SK-N-SH (cell line): ENCODE data around the gene ASB7. TPM values are rescaled to one million over a fixed set of nuclear protein-coding genes. Genes with fewer than 3 reads are reported as not detected.

Experiments used
- CTCF ChIA-PET: fragments of 300-600, 350-600 bp; formaldehyde crosslinking; extraction: SDS; loops from one replicate; lab custom pipeline; 2021; lab: Yijun Ruan, JAX
- POLR2A ChIA-PET: fragments of 350-600 bp; sonication (Branson Sonifier 250); formaldehyde crosslinking; extraction: SDS; loops from one replicate; lab custom pipeline; 2020; ENCODE audit warnings: antibody characterized with exemption, inconsistent platforms; lab: Yijun Ruan, JAX
- DNase-seq: peaks from one replicate; pipeline ENCODE4 v3.0.0; 2012
- H2AFZ ChIP-seq: fragments of 200-600 bp; sonication (generic); 2 replicates; pipeline ENCODE4 v1.8.1; 2016; ENCODE audit warnings: antibody characterized with exemption, mild to moderate bottlenecking, low read depth
- H3F3A ChIP-seq: fragments of 200-600 bp; sonication (generic); replicated peaks from 2 replicates; pipeline ENCODE3; 2016; ENCODE audit warnings: antibody characterized with exemption, mild to moderate bottlenecking; ENCODE audit not compliant: insufficient read depth
- H3K27ac ChIP-seq, 2 experiments: fragments of 200-500 bp in 1 of 2; fragments of 200-600 bp in 1 of 2; sonication (Bioruptor generic) in 1 of 2; sonication (generic), shearing (Covaris generic) in 1 of 2; 2 replicates each; pipeline versions ENCODE4 v1.5.1 to v1.6.1; 2014 to 2016; ENCODE audit warnings: low read depth in 2 of 2, inconsistent platforms in 1 of 2, low read length in 1 of 2, mild to moderate bottlenecking in 1 of 2, mixed read lengths in 1 of 2
- H3K27me3 ChIP-seq: fragments of 200-600 bp; sonication (generic), shearing (Covaris generic); 2 replicates; pipeline ENCODE4 v1.6.1; 2016; ENCODE audit warnings: mixed run types; ENCODE audit not compliant: insufficient read depth
- H3K36me3 ChIP-seq, 2 experiments: fragments of 200-500 bp in 1 of 2; fragments of 200-600 bp in 1 of 2; sonication (Bioruptor generic) in 1 of 2; sonication (generic) in 1 of 2; replicated peaks in 1 of 2; 2 replicates each; pipeline versions ENCODE3 to v1.5.1; 2014 to 2016; ENCODE audit warnings: low read length in 1 of 2, mild to moderate bottlenecking in 1 of 2; ENCODE audit not compliant: insufficient read depth in 2 of 2, control insufficient read depth in 1 of 2
- H3K4me1 ChIP-seq, 2 experiments: fragments of 200-500 bp in 1 of 2; fragments of 200-600 bp in 1 of 2; sonication (Bioruptor generic) in 1 of 2; sonication (generic), shearing (Covaris generic) in 1 of 2; 2 replicates each; pipeline versions ENCODE4 v1.5.1 to v1.6.1; 2014 to 2016; ENCODE audit warnings: low read depth in 1 of 2, low read length in 1 of 2, mixed run types in 1 of 2; ENCODE audit not compliant: insufficient read depth in 2 of 2, control insufficient read depth in 1 of 2
- H3K4me2 ChIP-seq: fragments of 200-600 bp; sonication (generic), shearing (Covaris generic); 2 replicates; pipeline ENCODE4 v1.6.1; 2017; ENCODE audit warnings: mixed run types
- H3K4me3 ChIP-seq, 2 experiments: fragments of 200-500 bp in 1 of 2; fragments of 200-600 bp in 1 of 2; sonication (Bioruptor generic) in 1 of 2; sonication (generic), shearing (Covaris generic) in 1 of 2; 2 replicates each; pipeline versions ENCODE4 v1.5.1 to v1.8.1; 2014 to 2016; ENCODE audit warnings: low read depth in 2 of 2, inconsistent platforms in 1 of 2, low read length in 1 of 2, mild to moderate bottlenecking in 1 of 2, mixed read lengths in 1 of 2, moderate library complexity in 1 of 2
- H3K79me2 ChIP-seq: fragments of 200-600 bp; sonication (generic); 2 replicates; pipeline ENCODE4 v1.8.1; 2017; ENCODE audit warnings: mild to moderate bottlenecking; ENCODE audit not compliant: insufficient read depth
- H3K9ac ChIP-seq: fragments of 200-600 bp; sonication (generic); 2 replicates; pipeline ENCODE4 v1.6.1; 2017; ENCODE audit warnings: mixed run types
- H3K9me2 ChIP-seq: fragments of 200-600 bp; sonication (generic); 2 replicates; pipeline ENCODE4 v1.6.1; 2017; ENCODE audit warnings: mixed run types
- H3K9me3 ChIP-seq: fragments of 200-600 bp; sonication (generic); 2 replicates; pipeline ENCODE4 v1.6.1; 2017; ENCODE audit warnings: mixed run types, mild to moderate bottlenecking, moderate library complexity
- H4K20me1 ChIP-seq: fragments of 200-600 bp; sonication (generic); 2 replicates; pipeline ENCODE4 v1.6.1; 2017; ENCODE audit warnings: mild to moderate bottlenecking, mixed run types; ENCODE audit not compliant: insufficient read depth
- EZH2phosphoT487 ChIP-seq: fragments of 200-600 bp; sonication (generic); IDR thresholded peaks from 2 replicates; pipeline ENCODE4 v1.6.1; 2017; ENCODE audit warnings: low read depth, mixed run types, mild to moderate bottlenecking, antibody characterized with exemption, moderate library complexity, borderline replicate concordance
- FOXM1 ChIP-seq: IDR thresholded peaks from 2 replicates; pipeline ENCODE4 v1.4.0; 2012; ENCODE audit warnings: low read depth, mild to moderate bottlenecking
- GATA2 ChIP-seq: sonication (generic); formaldehyde crosslinking; IDR thresholded peaks from 2 replicates; pipeline ENCODE4 v1.5.0; 2020; ENCODE audit warnings: mild to moderate bottlenecking, missing genetic modification reagents
- JUND ChIP-seq: IDR thresholded peaks from 2 replicates; pipeline ENCODE4 v1.4.0; 2012
- NFIC ChIP-seq: IDR thresholded peaks from 2 replicates; pipeline ENCODE4 v1.4.0; 2012; ENCODE audit warnings: borderline replicate concordance
- NRF1 ChIP-seq: IDR thresholded peaks from 2 replicates; pipeline ENCODE4 v1.6.1; 2012; ENCODE audit warnings: low read depth, mild to moderate bottlenecking, low read length
- PBX3 ChIP-seq: IDR thresholded peaks from 2 replicates; pipeline ENCODE4; 2012
- POLR2AphosphoS5 ChIP-seq: IDR thresholded peaks from 2 replicates; pipeline ENCODE4 v1.6.1; 2012; ENCODE audit warnings: low read depth, low read length
- RCOR1 ChIP-seq: fragments of 150-350 bp; IDR thresholded peaks from 2 replicates; pipeline ENCODE4 v1.6.1; 2017; ENCODE audit warnings: antibody characterized with exemption, low read length
- REST ChIP-seq: IDR thresholded peaks from 2 replicates; pipeline ENCODE4 v1.6.1; 2012; ENCODE audit warnings: mild to moderate bottlenecking, low read depth, low read length, moderate library complexity
- TCF12 ChIP-seq: IDR thresholded peaks from 2 replicates; pipeline ENCODE4 v1.4.0; 2012
- USF2 ChIP-seq: fragments of 150-350 bp; IDR thresholded peaks from 2 replicates; pipeline ENCODE4 v1.6.1; 2017; ENCODE audit warnings: antibody characterized with exemption, low read length, low read depth, borderline replicate concordance
- YY1 ChIP-seq: IDR thresholded peaks from 2 replicates; pipeline ENCODE4 v1.4.0; 2012; ENCODE audit warnings: low read depth, mild to moderate bottlenecking
- ZBTB33 ChIP-seq: IDR thresholded peaks from 2 replicates; pipeline ENCODE4 v1.4.0; 2012; ENCODE audit warnings: low read depth, borderline replicate concordance
- WGBS: methylation state at CpG from one replicate; pipeline ENCODE4 v1.1.6; 2017; ENCODE audit warnings: low lambda C conversion rate; 5-methylcytosine and 5-hydroxymethylcytosine counted together
- polyA plus RNA-seq, 3 experiments: library from polyadenylated mRNA; depleted of rRNA; stranded (reverse); fragments of >200 nt; gene quantifications; 2 replicates each; pipeline ENCODE4 v1.2.3, GENCODE V29; 2012

ASB7 gene
- polyA plus RNA-seq, 1 of the 3 experiments (the other 2 are of a cell fraction), result 6.1 TPM

- no peaks in the 10 kb centered on the region for H3K9me2 ChIP-seq
- H3K79me2 ChIP-seq, result no peaks in the 10 kb centered on the region
- 67% methylated on average over 2 of the region's 2 CpGs for WGBS
- H3K36me3 ChIP-seq, result no peaks in the 10 kb centered on the region
- CTCF ChIA-PET, result interaction anchor here (1.3 kb wide), 1 partner anchor 13 kb away, joined by 4 read pairs; no protein-coding TSS in a partner anchor
- no peak overlapping the region for H3K4me3 ChIP-seq
- no peak for TF ChIP-seq ZBTB33
- TF ChIP-seq YY1, result no peak
- no peak for TF ChIP-seq POLR2AphosphoS5
- no peak for TF ChIP-seq GATA2
- TF ChIP-seq USF2, result no peak
- no peak for TF ChIP-seq JUND
- no peak for TF ChIP-seq RCOR1
- TF ChIP-seq TCF12, result no peak
- no peak for TF ChIP-seq EZH2phosphoT487
- TF ChIP-seq FOXM1, result no peak
- no peak for TF ChIP-seq NRF1
- no peak for TF ChIP-seq NFIC
- TF ChIP-seq REST, result no peak
- TF ChIP-seq PBX3, result no peak
- no peak overlapping the region for H3K9ac ChIP-seq
- no peaks in the 10 kb centered on the region for H4K20me1 ChIP-seq
- POLR2A ChIA-PET, result no interaction called here
- H3F3A ChIP-seq, result no peaks in the 10 kb centered on the region
- no peaks in the 10 kb centered on the region for H3K4me1 ChIP-seq
- no peak overlapping the region for H3K4me2 ChIP-seq
- DNase-seq, result no peak
- H3K9me3 ChIP-seq, result no peaks in the 10 kb centered on the region
- no peaks in the 10 kb centered on the region for H3K27me3 ChIP-seq
- no peak overlapping the region for H3K27ac ChIP-seq
- H2AFZ ChIP-seq, result no peak overlapping the region
These were observed 43.1 kb upstream of the ASB7 start for GRCh38 chr15:100559330-100559729.
